ENCODE data around the gene RPP25L. TPM values are rescaled to one million over a fixed set of nuclear protein-coding genes. Genes with fewer than 3 reads are reported as not detected.

Gene RPP25L
- 10 to 100 TPM; 37.0 to 54.4 TPM for total RNA-seq

- no peaks in the 10 kb centered on the region for H3K27me3 ChIP-seq
- H3K4me3 ChIP-seq = peak within 1 kb of the TSS; percentile 60
- peak; percentile 93 for DNase-seq
- peaks cover 7% of the 10 kb centered on the region for H3K36me3 ChIP-seq
- TF ChIP-seq CTCF (IDR thresholded peaks at IDR 0.05) = no peak
- H3K27ac ChIP-seq = peak within 1 kb of the TSS; percentile 73
- no peaks in the 10 kb centered on the region for H3K4me1 ChIP-seq
- H3K9ac ChIP-seq (ENCODE audit: low read depth in 2 of 2, low read length in 2 of 2) = peak within 1 kb of the TSS; percentile 84 to 89
- H3K9me3 ChIP-seq = no peaks in the 10 kb centered on the region
- intact Hi-C loops (cut with DNase I) = no loop called here
Measured at GRCh38 chr9:34611811-34612787, at the start of gene RPP25L. Gene RPP25L, minus strand, starts transcription at chr9:34612097. Its CDS starts 801 bp downstream, at chr9:34611296.

- Histone ChIP-seq H3K9me3 (no peaks in the 10 kb centered on the region), H3K36me3 (no peaks in the 10 kb centered on the region), H3K9ac (ENCODE audit: low read depth in 2 of 2, low read length in 2 of 2) (no peak overlapping the region), H3K27me3 (no peaks in the 10 kb centered on the region), H3K4me3 (no peak overlapping the region), H3K4me1 (no peaks in the 10 kb centered on the region), H3K27ac (no peak overlapping the region)
- no peak for TF ChIP-seq CTCF (IDR thresholded peaks at IDR 0.05)
- peak; percentile 64 for DNase-seq
- intact Hi-C loops (cut with DNase I) = no loop called here
Measured at GRCh38 chr9:34659592-34660253, 47.8 kb upstream of the RPP25L start.

- intact Hi-C loops (cut with DNase I) = no loop called here
- Histone ChIP-seq H3K36me3 (no peaks in the 10 kb centered on the region), H3K27me3 (no peaks in the 10 kb centered on the region), H3K4me3 (no peak overlapping the region), H3K9me3 (no peaks in the 10 kb centered on the region), H3K27ac (no peak overlapping the region), H3K4me1 (no peaks in the 10 kb centered on the region), H3K9ac (ENCODE audit: low read depth in 2 of 2, low read length in 2 of 2) (no peak overlapping the region)
- no peak for DNase-seq
- no peak for TF ChIP-seq CTCF (IDR thresholded peaks at IDR 0.05)
Measured at GRCh38 chr9:34658461-34658860, 46.6 kb upstream of the RPP25L start.

GRCh38 chr9:34656992-34657391, 45.1 kb upstream of the RPP25L start:
- H3K9me3 ChIP-seq = no peaks in the 10 kb centered on the region
- H3K27me3 ChIP-seq = no peaks in the 10 kb centered on the region
- H3K27ac ChIP-seq = no peak overlapping the region
- H3K4me3 ChIP-seq = no peak overlapping the region
- intact Hi-C loops (cut with DNase I) = no loop called here
- no peak for TF ChIP-seq CTCF (IDR thresholded peaks at IDR 0.05)
- H3K36me3 ChIP-seq = no peaks in the 10 kb centered on the region
- DNase-seq = no peak
- peaks cover 5% of the 10 kb centered on the region for H3K4me1 ChIP-seq
- no peak overlapping the region for H3K9ac ChIP-seq (ENCODE audit: low read depth in 2 of 2, low read length in 2 of 2)

- Histone ChIP-seq H3K9me3 (no peaks in the 10 kb centered on the region), H3K27ac (no peak overlapping the region), H3K27me3 (no peaks in the 10 kb centered on the region), H3K4me3 (no peak overlapping the region), H3K9ac (ENCODE audit: low read depth in 2 of 2, low read length in 2 of 2) (no peak overlapping the region), H3K36me3 (no peaks in the 10 kb centered on the region), H3K4me1 (peaks cover 9% of the 10 kb centered on the region)
- intact Hi-C loops (cut with DNase I) = no loop called here
- DNase-seq = no peak
- TF ChIP-seq CTCF (IDR thresholded peaks at IDR 0.05) = no peak
Measured at GRCh38 chr9:34655394-34655793, 43.5 kb upstream of the RPP25L start.
